Mammary epithelial cell (primary cell): Measurements from ENCODE around the gene ZFTA.

ENCODE experiments used
- CTCF ChIP-seq, 2 donors: IDR thresholded peaks in 1 of 2; conservative IDR thresholded peaks in 1 of 2; 2 replicates each; pipeline ENCODE4 v1.5.1; 2011 to 2012; ENCODE audit warnings: inconsistent platforms in 2 of 2, low read length in 2 of 2, mild to moderate bottlenecking in 2 of 2, control low read depth in 1 of 2, low read depth in 1 of 2; ENCODE audit not compliant: insufficient read depth in 1 of 2; ENCODE audit errors: extremely low read depth in 1 of 2
- EZH2 ChIP-seq: IDR thresholded peaks from 2 replicates; pipeline ENCODE4 v1.6.1; 2012; ENCODE audit warnings: low read length, inconsistent platforms, borderline replicate concordance

GRCh38 chr11:63767267-63767564, 1.4 kb downstream of the ZFTA start:
- TF ChIP-seq CTCF (conservative IDR thresholded peaks at IDR 0.05 in 1 of 2, IDR thresholded peaks at IDR 0.05 in 1 of 2; ENCODE audit: extremely low read depth in 1 of 2, insufficient read depth in 1 of 2, low read depth in 1 of 2, low read length in 2 of 2), result no peak
- no peak for TF ChIP-seq EZH2
